HG02938 (cell line): Measurements from ENCODE around the gene CATSPERE.
A peak's percentile ranks its signal among the peaks of the same experiment; 100 is the strongest.

Experiments
- ATAC-seq: cut with Tn5 transposase; IDR thresholded peaks from one replicate; pipeline ENCODE4 v1.9.1; 2021; ENCODE audit warnings: mild to moderate bottlenecking, moderate library complexity; ENCODE audit not compliant: unreplicated experiment

CATSPERE gene, protein sequence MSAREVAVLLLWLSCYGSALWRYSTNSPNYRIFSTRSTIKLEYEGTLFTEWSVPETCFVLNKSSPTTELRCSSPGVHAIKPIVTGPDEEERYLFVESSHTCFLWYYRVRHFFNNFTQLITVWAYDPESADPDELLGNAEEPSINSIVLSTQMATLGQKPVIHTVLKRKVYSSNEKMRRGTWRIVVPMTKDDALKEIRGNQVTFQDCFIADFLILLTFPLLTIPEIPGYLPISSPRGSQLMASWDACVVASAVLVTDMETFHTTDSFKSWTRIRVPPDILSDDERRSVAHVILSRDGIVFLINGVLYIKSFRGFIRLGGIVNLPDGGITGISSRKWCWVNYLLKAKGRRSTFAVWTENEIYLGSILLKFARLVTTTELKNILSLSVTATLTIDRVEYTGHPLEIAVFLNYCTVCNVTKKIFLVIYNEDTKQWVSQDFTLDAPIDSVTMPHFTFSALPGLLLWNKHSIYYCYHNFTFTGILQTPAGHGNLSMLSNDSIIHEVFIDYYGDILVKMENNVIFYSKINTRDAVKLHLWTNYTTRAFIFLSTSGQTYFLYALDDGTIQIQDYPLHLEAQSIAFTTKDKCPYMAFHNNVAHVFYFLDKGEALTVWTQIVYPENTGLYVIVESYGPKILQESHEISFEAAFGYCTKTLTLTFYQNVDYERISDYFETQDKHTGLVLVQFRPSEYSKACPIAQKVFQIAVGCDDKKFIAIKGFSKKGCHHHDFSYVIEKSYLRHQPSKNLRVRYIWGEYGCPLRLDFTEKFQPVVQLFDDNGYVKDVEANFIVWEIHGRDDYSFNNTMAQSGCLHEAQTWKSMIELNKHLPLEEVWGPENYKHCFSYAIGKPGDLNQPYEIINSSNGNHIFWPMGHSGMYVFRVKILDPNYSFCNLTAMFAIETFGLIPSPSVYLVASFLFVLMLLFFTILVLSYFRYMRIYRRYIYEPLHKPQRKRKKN

DNA sequence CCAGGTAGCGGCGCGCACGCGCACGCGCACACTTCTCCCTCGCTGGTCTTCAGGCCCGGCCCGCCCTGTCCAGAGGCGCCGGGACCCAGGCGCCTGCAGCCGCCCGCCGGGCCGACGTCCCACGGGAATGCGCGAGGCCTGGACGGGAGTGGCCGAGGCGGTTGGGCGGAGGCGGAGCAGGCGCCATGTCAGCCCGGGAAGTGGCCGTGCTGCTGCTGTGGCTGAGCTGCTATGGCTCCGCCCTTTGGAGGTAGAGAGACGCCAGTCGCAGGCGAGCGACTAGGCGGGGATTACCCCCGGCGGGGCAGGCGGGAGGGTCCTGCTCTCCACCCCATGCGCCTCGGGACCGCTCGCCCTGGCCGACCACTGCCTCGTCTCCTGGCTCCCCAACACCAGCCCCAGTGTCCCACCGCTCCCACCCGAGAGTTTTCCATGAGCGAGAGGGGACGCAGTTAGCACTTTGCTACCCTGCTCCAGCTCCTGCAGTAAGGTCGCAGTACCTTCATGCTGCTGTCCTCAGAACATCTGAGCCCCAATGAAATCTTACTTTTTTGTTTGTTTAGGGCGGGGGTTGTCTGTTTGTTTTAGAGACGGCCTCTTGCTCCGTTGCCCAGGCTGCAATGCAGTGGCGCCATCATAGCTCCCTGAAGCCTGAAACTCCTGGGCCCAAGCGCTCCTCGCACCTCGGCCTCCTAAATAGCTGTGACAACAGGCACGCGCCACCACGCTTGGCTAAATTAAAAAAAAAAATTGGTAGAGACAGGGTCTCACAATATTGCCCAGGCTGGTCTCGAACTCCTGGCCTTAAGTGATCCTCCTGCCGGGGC lies at the start of gene CATSPERE:
TSS of gene CATSPERE (plus strand) at position 29 of the 827 bp plus-strand sequence. CDS start at position 186, 157 bp downstream.
- ATAC-seq, result peak; percentile 95

DNA sequence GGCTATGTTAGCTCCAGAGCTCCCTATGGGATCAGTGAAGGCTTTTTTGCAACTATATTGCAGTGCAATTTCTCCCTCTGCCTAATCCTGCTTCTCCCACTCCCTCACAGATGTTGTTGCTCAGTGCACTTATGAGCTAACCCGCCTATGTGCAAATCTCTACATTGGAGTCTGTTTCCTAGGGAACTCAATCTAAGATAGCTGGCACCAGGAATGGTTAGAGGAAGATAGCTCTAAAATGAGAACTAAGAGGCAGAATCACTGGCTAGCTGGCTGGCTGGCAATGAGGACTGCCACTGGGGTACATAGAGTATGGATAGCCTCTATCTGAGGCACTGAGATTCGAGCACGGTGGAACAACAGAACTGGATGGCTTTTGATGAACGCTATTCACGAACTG lies 48.9 kb upstream of the CATSPERE start:
- no peak for ATAC-seq

DNA sequence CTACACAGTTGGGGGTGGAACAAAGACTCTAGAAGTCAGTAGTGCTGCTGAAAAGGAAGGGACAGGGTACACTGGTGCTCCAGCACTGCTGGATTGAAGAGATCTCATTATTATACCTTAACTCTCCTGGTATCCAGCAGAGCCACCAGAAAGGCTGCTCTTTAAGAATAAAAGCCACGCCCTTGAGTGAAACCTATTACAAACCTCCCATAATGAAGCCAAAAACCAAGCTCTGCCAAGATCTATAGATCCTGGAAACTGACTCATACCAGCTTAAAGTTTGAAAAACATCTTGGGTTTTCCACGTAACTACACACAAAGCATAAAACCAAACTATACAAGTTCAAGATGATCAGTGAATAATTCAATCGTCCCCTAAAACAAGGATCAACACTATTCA lies 47.3 kb upstream of the CATSPERE start:
- no peak for ATAC-seq

DNA sequence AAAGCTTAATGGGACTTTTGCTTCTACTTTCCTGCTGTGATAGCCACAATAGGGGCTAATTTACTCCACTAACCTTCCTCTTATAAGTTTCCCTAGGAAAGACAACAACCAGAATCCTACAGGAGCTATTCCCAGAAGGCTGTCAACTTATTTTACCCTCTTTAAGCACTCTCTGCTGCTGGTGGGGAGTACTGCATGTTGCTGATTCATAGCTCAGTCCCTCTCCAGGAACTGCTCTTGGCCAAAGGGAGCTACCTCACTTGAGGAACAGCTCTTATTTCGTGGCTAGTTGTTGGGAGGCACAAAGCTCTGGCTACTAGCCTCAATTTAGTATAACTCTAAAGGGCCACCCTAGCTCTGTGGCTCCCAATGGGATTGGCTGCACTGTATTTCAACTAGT lies 46.5 kb upstream of the CATSPERE start:
- ATAC-seq, result no peak

DNA sequence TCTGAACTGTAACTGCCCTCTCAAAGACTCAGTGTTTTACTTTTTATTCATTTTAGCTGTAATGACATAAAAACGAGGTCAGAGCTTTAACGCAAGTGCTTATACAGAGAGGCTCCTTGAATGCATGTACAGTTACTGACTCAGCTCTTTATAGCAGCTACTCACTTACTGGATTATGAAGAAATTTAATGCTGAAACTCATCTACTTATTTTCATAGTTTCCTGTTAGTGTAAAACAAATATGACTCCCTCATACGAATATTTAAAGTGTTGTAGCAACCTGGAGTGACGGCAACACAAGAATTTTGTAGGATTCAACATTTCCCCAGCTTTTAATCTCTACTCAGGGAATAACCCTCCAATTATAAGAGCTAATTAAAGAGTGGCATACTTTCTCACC lies 42.0 kb upstream of the CATSPERE start:
- no peak for ATAC-seq

DNA sequence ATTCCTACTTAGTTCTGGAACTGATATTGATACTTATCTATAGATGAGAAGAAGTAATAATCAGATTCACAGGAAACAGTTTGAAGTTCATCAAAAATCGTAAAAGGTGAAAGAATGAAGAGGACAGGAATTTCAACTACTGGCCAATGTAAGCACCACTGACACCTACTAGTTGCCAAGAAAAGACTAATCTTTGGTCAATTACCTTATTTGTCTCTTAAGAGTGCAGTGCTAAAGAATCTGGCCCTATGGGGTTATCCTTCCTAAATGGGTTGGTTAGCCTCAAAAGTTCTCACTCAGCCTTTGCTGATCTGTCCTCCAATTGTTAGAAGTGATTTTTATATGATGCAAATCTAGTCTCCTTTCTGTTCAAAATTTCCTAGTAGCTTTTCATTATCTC lies 38.9 kb upstream of the CATSPERE start:
- no peak for ATAC-seq

DNA sequence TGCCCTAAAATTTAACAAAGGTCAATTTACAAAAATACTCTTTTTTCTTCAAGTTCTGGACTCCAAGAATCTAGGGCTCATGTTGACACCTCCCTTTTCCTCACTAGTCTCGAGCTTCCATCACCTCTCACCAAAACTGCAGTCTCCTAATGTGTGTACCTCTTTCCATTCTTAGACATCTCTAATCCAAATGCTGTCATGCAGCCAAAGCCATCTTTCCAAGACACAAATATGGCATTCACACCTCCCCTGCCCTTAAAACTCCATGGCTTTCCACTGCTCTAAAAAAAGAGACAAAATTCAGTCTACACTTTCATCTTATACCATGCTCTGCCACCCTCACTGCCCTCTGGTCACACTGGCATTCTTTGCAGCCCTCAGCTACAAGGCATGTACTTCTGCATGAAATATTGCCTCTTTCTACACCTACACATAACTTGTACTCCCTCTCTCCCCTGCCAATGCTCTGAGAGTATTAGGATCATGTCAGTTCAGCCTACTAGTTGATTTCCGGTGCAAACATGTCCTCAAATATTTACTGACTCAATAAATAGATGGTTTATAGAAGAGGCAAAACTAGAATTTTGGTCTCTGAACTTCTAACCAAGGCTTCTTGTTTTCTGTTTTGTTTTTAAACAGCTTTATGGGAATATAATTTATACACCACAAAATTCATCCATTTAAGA lies 36.3 kb upstream of the CATSPERE start:
- ATAC-seq, result no peak

DNA sequence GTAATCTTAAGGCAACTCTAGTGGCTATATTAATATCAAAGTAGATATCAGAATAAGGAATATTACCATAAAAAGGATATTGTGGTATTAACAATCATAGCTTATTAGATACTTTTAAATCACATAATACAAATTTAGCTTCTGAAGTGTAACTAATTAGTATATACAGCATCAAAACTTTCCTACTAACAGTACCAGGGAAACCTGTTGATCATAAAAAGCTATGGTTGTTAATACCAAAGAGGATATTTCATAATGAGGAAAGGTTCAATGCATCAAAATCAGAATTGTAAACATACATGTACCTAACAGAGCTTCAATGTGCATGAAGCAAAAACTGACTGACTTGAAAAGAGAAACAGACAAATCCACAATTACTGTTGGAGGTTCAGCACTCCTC lies 33.4 kb upstream of the CATSPERE start:
- no peak for ATAC-seq

DNA sequence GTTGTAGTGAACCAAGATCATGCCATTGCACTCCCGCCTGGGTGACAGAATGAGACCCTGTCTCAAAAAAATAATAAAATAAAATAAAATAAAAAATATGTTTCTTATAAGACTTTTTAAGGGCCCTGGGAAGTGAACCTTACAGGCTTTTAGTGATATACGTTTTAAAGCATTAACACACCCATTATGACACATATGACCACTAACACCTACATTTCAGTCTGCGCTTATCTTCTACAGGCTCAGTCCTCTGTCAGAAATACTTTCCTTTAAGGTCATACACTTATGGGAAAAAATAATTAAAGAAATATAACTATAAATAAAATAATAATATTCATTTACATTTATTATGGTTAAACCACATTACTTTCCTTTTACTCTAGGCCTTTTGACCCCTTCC lies 31.3 kb upstream of the CATSPERE start:
- no peak for ATAC-seq

DNA sequence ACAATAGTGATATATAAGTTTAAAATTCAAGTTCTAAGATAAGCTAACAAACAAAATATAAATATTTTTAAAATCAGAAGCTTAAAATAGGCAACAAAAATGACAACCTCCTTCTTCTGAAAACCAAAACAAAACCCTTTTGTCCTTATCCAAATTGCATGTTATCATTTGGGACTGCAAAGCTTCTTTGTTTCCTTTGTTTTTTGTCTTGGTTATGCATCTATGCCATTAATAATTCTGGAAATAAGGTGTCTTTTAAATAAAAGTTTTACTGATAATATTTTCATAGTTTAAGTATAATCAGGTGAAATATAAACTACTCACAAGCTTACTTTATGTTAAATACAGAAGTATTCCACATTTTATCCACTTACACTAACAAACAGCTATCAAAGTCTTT lies 29.9 kb upstream of the CATSPERE start:
- ATAC-seq, result no peak

DNA sequence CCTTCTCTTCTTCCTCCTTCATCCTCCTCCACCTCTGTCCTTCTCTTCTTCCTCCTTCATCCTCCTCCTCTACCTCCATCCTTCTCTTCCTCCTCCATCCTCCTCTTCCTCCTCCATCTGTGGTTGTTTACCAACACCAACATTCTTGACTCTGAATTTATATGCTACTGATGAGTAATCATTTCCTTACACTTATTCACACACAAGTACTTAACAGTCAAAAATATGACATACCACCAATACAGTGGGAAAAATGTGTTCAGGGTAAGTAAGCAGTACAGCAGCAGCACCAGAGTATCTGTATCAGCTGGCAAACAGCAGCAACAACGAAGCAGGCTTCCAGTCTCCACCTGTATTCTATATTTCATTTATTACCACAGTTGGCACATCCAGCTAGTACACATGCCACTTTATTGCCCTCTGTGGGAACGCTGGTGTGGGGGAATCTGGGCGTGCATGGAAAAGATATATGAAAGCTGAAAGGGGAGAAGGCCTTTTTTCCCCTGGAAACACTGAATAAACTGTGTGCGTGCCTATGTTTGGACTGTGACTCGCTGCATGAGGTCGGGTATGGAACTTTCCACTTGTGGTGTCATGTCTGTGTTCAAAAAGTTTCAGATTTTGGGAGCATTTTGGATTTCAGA lies 25.4 kb upstream of the CATSPERE start:
- no peak for ATAC-seq

DNA sequence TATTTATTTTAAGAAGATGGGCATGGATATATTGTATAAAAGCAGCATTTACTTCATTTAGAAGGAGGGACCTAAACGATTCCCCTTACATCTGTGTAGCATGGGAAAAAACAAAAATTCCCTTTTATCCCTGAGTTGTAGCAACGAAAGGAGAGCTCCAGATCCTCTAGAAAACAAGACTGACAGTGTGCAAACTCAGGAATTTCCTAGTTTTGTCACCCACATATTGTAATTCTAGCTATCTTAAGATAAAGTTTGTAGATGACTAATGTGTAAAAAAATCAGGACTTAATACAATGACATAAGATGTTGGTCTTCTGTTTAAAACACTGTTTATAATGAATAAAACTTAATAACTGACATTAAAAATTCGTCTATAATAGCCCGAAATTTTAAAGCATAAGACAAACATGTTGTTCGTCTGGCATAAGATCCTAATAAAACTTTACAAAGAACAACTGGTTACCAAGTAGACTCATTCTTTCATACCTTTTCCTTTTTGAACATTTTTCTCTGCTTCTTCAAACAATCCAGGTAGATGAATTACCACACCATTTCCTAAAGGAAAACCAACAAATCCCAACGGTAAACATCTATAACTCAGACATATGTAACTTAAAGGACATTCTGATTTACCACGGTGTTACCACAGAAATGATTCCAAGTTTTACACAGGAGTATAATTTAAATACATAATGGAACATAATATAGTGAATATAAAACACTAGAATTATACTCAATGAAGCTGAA lies 24.6 kb upstream of the CATSPERE start:
- ATAC-seq, result no peak

DNA sequence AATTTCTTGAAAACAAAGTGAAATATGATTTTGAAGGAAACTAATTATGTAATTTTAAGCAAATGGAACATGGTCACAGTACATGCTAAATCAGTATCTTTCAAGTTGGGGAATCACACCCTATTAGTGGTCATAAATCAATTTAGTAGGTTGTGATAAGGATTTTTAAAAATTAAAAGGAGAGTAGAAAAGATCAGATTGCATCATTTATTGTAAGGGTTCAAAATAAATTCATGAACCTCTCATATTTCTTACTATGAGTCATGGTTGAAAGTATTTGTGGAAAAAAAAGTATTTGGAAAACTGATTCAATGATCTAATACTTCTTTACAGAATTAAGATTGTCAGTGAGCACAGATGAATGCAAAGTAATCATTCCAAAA lies 24.0 kb upstream of the CATSPERE start:
- ATAC-seq, result no peak

DNA sequence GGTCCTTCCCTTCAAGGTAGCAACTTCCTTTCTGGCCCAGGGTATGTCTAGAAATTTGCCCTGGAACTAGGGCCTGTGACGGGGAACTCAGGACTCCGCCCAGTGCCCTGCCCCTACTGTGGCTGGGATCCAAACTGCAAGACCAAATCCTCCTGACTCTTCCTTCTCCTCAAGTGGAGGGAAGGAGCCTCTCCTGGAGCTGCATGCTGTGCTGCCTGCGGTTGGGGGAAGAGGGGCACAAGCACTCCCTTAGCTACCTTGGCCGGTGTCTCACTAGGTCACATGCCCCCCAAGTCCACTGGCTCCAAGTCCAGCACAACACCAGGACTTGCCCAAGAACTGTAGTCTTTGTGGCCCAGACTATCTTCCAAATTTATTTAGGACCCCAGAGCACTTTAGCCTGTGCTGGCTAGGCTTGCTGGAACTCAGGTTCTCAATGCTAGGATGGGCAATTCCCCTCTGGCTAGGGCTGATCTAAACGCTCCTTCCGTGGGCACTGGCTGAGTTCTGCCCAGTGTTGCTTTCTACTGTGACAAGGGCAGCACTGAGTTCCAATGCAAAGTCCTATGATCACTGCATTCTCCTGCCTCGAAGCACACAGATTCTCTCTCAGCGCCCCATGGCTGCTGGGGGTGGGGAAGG lies 21.6 kb upstream of the CATSPERE start:
- no peak for ATAC-seq

DNA sequence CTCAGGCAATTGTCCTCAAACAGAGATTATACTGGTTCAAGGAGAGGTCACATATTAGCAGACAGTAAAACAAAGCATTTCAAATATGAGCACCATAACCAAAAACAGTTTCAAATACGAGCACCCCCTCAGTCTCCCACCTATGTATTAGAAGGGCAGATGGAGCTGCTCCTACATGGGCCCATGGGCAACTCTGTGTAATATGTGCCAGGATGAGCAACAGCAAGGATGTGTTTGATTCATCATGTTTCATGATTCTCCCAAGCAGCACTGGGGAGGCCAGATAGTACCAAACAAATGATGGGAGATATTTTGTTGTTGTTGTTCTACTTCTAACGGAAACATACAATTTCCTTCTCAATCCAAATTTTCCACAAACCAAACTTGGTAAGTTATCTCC lies 18.2 kb upstream of the CATSPERE start:
- no peak for ATAC-seq

DNA sequence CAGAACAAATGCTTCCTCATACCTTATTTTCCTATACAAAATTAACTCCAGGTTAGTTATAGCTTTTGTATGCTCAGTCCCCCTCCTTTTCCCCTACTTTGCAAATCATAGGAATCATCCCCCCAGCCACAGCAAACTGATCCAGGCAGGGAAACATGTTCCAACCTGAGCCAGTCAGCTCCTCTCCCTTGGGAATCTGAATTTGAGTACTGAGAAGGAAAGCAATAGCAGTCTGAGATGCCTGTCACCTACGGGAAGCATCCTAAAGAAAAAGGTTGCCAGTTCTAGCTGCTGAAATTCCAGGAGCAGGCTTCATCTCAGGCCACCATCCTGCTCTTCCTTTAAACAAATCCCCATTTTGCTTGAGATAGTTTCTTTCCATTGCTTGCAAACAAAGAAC lies 16.2 kb upstream of the CATSPERE start:
- no peak for ATAC-seq

DNA sequence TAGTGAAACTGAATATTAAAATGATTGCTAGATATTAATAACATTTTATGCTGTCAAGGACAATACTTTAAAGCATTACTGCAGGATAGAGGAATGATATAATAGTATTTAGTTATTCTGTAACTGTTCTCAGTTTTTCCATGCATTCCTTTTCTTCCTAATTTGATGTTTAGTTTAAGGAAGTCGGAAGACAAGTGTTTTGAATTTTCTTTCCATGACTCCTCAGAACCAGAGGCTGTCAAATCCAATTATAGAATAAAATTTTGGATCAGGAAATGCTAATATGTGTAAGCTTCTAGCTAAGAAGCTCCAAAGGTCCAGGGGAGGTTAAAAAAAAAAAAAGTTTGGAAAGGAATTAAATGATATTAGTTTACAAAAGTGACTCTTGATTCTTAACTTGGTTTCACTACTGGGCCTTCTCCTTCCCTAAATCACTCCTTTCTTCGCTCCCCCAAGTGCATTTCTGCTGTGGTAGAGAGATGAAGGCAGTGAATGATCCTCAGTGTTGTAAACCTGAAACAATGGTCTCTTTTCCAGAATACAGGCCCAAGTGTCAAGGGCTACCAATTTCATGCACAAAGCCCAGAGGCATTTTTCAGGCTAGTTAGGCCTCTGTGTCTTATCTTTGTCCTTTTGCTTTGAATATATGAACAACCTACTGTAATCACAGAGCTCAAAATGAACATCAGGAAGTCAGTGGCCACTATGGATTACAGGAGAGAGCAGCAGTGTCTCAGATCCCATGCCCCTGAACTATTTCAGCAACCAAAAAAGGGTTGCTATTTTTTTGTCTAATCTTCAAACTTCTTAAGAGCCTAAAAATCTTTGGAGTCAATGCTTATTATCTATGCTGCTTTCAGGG lies 15.5 kb upstream of the CATSPERE start:
- no peak for ATAC-seq

DNA sequence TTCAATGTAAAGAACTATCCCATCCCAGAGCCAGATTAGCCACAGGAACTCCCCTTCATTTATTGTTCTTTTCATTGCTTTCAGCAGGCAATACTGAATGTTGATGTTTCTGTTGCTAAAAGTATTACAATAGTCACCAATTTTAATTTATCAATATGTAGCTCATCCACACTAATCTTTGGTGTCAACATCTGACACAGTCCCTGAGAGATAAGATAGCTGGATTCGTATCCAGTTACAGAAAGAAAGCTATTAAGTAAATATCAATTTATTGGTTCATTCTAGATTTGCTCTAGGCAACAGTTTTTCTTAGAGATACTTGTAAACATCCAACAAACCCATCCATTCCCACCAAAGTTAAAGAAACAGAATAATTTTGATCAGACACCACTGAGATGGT lies 14.0 kb upstream of the CATSPERE start:
- ATAC-seq, result no peak
